Measurements from ENCODE around the gene THAP4.
A peak's percentile ranks its signal among the peaks of the same experiment; 100 is the strongest.

THAP4 gene

DNA sequence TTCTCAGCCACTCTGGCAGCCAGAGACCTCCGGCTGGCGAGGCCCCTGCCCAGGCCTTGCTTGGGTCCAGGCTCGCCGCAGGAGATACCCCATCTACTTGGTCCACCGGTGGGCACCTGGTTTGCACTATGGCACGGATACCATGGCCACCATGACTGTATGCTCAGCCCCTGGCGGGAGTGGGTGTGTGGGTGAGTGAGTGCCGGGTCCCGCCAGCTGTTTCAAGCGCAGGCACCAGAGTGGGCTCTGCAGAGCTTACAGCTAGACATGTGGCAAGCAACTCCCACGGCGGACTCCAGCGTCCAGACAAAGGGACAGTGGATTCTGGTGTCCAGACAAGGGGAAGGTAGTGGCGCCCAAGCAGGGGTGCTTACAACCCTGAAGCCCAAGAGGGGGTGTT, 2.0 kb upstream of the THAP4 start:
- TF ChIP-seq, protein P1, sequence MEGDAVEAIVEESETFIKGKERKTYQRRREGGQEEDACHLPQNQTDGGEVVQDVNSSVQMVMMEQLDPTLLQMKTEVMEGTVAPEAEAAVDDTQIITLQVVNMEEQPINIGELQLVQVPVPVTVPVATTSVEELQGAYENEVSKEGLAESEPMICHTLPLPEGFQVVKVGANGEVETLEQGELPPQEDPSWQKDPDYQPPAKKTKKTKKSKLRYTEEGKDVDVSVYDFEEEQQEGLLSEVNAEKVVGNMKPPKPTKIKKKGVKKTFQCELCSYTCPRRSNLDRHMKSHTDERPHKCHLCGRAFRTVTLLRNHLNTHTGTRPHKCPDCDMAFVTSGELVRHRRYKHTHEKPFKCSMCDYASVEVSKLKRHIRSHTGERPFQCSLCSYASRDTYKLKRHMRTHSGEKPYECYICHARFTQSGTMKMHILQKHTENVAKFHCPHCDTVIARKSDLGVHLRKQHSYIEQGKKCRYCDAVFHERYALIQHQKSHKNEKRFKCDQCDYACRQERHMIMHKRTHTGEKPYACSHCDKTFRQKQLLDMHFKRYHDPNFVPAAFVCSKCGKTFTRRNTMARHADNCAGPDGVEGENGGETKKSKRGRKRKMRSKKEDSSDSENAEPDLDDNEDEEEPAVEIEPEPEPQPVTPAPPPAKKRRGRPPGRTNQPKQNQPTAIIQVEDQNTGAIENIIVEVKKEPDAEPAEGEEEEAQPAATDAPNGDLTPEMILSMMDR (IDR thresholded peaks at IDR 0.05; ENCODE audit: low read depth, low read length, missing control alignments) = no peak
- H3K4me3 ChIP-seq (replicated peaks; ENCODE audit: low read depth, low read length) = peak overlapping the region; percentile 82
- no peak for DNase-seq (ENCODE audit: extremely low read depth, low read depth)

DNA sequence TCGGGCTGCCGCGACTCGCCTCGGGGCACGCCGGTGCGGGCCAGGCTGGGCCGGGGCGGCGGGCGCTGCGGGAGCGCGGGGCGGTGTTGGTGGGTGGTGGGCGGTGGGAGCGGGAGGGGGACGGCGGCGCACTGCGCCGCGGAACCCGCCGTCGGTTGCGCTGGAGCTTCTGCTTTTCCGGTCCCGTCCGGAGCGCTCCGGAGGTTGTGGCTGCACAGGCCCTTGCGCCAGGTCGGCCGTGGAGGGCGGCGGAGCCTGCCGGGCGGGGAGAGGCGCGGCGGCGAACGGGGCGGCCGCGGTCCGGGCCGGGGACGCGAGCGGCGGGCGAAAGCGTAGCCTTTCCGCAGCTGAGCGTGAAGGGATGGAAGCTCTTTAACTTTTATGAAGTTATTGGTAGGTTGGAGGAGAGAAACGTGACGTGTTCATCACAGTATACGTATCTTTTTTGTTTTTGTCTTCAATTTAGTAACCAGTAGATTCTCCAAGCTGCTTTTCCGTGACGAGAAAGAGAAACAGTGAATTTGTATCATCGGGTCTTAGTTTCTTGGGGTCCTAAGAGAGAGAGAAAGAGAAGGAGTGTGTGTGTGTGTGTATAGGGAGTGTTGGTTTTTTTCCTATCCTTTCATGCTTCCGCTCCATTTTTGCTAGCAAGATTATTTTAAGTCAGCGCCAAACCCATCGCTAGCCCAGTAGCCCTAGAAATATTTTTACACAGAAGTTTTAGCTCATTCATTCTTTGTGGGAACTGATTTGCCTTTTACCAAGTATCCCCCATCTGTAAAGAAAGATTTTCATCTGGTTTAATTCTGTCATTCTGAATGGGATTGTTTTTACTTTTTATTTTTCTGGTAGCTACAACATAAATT, 1.1 kb upstream of the THAP4 start:
- TF ChIP-seq, protein P1 (IDR thresholded peaks at IDR 0.05; ENCODE audit: low read depth, low read length, missing control alignments) = no peak
- no peak for DNase-seq (ENCODE audit: extremely low read depth, low read depth)
- H3K4me3 ChIP-seq (replicated peaks; ENCODE audit: low read depth, low read length) = peak overlapping the region; percentile 82

DNA sequence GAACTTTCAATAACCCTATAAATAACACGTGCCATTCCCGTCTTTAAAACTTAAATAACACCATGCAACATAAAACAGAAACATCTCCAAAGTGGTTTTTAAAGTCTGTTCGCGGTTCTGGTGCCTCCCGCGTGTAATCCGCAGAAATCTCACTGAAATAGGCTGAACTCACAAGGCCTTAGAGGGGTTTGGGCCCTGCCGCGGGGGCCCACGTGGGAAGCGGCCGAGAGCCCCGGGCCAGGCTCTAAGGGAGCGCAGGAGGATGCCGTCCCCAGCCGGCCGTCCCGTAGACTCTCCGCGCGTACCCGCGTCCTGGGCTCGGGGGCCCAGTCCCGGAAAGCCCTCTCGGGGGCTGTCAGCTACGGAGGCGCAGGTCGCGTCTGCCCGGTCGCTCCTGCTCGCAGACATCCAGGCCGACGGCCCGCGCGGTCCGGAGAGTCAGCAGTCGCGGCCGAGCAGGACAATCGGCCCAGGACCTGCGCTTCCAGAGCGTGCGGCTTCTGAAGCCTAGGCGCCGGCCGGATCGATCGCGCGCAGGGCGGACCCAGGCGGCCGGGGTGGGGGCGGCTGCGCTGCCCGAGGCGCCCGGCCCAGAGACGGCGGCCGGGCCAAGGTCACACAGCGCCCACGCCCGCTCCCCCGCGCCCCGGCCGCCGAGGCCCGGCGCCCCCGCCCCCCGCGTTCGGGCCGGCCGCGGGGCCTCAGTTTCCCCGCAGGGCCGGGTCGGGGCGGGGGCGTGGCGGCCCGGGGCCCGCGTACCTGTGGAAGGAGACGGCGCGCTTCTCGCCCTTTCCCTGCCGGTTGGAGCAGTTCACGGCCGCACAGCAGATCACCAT, 558 bp downstream of the THAP4 start:
- DNase-seq (ENCODE audit: extremely low read depth, low read depth) = no peak
- TF ChIP-seq, protein P1 (IDR thresholded peaks at IDR 0.05; ENCODE audit: low read depth, low read length, missing control alignments) = no peak
- H3K4me3 ChIP-seq (replicated peaks; ENCODE audit: low read depth, low read length) = peak overlapping the region; percentile 82

DNA sequence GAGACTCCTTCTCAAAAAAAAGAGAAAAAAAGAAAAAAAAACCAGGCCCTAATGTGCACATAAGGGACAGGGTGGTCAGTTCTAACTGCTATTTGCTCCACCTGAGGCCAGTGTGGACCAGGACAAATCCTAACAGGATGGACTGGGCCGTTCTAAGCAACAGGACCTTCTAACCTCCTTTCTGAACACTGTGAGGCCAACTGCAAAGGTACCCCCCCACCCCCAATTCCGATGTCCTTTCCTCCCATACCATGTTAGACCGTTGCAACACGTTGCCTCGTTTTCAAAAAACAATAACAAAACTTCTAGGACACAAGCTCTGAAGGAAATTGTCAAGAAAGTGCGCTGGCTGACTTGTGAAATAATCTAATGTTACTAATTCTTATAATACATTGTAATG, 1.2 kb downstream of the THAP4 start:
- no peak for DNase-seq (ENCODE audit: extremely low read depth, low read depth)
- TF ChIP-seq, protein P1 (IDR thresholded peaks at IDR 0.05; ENCODE audit: low read depth, low read length, missing control alignments) = no peak
- peak overlapping the region; percentile 82 for H3K4me3 ChIP-seq (replicated peaks; ENCODE audit: low read depth, low read length)

DNA sequence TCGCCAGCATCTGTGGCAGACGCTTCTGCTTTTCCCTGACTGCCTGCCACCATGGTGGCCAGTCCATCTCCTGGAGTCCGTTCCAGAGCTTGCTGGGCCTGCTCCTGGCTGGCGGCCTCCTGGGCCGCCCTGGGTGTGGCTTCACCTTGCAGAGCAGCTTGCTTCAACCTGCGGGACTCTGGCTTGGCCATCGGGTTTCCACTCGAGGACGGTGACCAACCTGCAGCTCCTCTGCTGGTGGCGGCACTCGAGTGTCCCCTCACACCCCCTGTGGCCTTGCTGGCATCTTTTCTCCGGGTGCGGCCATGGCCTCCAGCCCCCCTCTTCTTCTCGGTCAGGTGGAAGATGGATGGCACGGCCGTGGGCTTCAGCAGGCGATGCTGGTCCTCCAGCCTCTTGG, 3.4 kb downstream of the THAP4 start:
- no peak for DNase-seq (ENCODE audit: extremely low read depth, low read depth)
- H3K4me3 ChIP-seq (replicated peaks; ENCODE audit: low read depth, low read length) = no peak overlapping the region
- TF ChIP-seq, protein P1 (IDR thresholded peaks at IDR 0.05; ENCODE audit: low read depth, low read length, missing control alignments) = no peak

DNA sequence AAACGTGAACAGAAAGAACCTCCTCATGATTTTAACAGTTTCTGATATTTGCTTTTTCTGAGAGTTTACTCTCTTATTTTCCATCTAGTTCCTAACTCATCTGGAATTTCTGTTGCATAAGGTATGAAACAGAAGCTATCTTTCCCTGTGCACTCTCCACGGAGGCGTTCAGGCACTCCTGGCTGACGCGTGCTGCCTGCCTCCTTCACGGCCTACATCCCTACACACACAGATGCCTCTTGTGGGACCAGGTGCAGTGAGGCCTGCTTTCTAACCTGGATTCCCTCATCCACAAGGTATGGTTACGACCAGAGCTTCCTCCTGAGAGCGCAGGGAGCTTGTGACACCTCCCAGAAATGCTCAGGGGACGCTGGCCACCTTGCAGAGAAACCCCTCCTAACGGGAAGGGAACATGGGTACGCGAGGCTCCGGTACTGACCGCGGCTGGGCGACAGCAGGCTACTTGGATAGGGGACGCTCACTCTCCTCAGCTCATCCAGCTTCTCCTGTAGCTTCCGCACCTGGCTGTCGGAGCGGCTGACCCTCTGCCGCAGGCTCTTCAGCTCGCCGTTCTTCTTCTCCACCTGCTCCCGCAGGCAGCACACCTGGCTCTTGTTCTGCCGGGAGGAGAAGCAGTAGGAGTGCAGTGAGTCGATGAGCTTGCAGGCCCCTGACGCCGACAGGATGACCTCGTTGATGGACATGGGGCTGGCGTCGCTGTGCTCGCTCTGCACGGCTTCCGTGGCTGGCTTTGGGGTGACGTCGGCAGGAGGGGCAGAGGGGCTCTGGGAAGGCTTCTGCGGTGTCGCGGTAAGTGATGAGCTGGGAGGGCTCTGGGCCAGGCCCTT, 4.3 kb downstream of the THAP4 start:
- TF ChIP-seq, protein P1 (IDR thresholded peaks at IDR 0.05; ENCODE audit: low read depth, low read length, missing control alignments) = no peak
- DNase-seq (ENCODE audit: extremely low read depth, low read depth) = no peak
- H3K4me3 ChIP-seq (replicated peaks; ENCODE audit: low read depth, low read length) = no peak overlapping the region

Measured in HFF-Myc (cell line).